NCI-H146 (cell line): ENCODE data around the gene ANKRD11.
"Not testable (repeated sequence)": the region's sequence is repeated elsewhere in the genome, so short reads cannot be mapped to it uniquely, and the experiment has no call there.

Experiments used
- DNase-seq: peaks from one replicate; lab custom pipeline; 2025; lab: John Stamatoyannopoulos, UW

The ANKRD11 gene

DNA sequence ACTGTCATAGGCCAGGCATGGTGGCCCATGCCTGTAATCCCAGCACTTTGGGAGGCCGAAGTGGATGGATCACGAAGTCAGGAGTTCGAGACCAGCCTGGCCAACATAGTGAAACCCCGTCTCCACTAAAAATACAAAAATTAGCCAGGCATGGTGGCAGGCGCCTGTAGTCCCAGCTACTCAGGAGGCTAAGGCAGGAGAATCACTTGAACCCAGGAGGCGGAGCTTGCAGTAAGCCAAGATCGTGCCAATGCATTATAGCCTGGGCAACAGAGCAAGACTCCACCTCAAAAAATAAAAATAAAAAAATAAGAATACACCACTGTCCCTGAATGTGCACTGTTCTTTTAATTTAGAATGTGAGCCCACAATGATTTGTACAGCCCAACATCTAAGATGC lies 61.8 kb downstream of the ANKRD11 start:
- not testable (repeated sequence) for DNase-seq

DNA sequence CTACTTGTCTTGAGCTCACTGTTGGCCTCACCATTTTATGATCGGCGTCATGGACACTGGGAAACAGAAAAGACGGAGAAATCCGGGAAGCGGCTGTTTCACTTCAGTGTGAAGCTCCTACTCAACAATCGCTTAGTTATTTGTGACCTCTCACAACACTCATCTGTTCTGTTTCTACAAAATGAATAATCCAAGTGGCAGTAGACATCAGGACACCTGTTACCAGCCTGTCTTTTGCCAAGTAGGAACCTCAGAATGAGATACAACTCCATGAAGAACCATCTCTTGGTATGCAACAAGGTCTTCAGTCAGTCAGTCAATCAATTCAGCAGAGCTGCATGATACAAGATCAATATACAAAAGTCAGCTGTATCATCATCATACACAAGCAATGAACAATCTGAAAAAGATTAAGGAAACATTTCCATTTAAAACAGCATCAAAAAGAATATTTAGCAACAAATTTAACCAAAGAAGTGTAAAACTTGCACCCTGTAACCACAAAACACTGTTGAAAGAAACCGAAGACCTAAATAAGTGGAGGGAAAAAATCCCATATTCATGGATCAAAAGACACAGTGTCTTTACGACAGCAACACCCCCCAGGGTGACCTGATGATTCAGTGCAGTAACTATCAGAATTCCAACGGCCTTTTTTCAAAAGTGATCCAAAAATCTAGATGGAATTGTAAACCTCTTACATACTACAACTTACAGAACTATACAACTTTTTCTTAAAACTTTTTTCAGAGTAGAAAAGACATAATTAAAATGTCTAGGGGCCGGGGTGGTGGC lies 63.4 kb downstream of the ANKRD11 start:
- DNase-seq = no peak

DNA sequence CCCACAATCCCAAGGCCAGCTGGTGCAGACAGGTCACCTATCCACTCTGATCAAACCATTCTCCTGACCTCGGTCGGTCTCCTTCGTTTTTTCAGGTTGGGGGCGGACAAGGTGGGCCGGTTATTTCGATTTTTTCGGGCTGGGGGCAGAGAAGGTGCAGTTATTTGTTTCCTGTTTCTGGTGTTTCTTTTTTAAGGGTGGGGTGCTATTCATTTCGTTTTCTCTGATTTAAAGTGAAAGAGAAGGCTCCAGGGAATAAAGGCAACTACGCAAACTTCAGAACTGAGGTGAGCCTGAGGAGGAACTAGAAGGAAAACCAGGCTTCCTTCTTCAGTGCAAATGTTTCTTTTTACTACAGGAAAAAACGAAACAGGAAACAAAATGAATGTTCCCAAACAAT lies 64.8 kb downstream of the ANKRD11 start:
- no peak for DNase-seq

DNA sequence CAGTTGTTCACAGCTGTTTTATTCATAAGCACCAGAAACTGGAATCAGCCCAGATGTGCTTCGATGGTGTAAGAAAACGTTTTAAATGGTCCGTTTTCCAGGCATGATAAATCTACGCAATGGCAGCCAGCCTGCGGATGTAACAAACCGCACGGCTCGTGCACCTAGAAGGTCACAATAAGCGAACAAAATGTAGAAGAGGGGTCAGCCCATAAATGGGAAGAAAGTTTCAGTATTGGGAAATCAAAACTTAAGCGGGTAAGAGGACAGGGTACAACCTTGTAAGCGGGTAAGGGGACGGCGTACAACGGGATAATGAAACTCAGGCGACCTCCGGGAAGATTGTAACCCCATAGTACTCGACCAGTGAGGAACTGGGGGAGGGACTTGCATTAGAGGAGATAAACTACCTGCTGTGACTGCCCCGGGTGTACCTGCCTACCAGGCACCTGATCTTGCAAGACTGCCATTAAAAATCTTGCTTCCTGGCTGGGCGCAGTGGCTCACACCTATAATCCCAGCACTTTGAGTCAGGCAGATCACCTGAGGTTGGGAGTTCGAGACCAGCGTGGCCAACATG lies 66.6 kb downstream of the ANKRD11 start:
- DNase-seq = no peak

DNA sequence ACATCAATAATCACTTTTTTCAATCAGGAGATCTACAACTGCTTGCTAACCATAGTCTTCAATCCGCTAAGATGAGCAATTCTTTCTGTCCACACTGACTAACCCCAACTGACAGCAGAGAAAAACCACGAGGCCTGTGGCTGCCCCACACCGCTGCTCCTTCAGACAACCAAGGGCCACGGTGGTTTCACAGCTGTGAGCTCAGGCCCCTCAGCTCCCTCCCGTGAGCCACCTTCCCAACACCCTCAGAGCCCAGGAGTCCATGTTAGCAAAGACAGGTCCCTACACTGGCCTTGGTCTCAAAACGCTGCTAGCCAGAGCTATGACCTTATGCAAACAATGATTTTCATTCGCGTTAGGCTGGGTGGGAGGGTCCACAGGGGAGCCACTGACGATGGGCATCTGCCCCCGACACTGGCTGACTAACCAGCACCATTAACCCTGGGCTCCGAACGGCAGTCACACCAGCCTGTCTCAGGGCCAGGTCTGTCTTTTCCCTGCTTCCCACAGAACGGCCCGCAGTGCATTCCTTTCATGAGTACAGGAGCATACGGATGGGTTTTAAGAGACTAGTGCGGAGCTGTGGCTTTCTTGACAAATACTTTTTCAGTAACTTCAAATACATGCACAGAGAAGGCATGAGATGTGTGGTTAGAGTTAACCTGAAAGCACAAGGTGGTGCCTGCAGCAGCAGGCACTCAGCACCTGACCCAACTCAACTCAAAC lies 67.3 kb downstream of the ANKRD11 start:
- no peak for DNase-seq

DNA sequence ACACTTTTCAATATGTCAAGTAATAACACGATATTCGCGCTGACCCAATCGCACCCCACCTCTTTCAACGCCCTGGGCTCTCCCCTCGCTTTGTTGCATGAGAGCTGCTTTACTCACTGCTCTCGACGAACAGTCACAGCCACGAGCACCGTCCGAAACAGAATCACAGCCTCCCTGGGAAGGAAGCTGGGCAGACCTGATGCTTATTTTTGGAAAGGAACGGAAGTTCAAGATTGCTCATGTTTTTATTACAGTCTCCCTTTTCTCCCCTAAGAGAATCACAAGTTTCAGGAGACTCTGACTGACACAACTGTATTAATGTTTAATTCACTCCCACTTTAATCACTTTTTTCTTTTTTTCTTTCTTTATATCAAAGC lies 67.8 kb downstream of the ANKRD11 start:
- DNase-seq = no peak

DNA sequence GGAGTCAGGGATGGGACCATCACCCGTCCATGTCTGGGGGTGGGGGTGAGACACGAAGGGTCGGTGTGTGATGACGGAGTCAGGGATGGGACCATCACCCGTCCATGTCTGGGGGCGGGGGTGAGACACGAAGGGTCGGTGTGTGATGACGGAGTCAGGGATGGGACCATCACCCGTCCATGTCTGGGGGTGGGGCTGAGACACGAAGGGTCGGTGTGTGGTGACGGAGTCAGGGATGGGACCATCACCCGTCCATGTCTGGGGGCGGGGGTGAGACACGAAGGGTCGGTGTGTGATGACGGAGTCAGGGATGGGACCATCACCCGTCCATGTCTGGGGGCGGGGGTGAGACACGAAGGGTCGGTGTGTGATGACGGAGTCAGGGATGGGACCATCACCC lies 69.1 kb downstream of the ANKRD11 start:
- DNase-seq = not testable (repeated sequence)

DNA sequence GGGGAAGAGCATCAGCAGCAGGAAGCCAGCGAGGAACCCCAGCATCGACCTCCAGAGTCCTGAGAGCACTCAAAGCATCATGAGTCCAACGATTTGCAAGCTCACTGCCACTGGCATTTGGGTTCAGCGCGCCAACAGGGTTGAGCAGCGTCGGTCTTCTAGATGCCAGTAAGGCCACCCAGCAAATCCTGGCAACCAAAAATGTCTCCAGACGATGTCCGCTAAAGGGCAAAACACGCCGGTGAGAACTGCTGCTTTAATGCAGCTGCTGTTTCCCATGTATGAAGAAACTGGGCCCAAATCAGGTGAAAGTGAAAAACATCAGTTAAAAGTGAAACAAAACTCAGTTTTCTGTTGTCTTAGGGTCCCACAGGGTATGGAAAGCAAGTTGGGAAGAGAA lies 70.2 kb downstream of the ANKRD11 start:
- DNase-seq = no peak

DNA sequence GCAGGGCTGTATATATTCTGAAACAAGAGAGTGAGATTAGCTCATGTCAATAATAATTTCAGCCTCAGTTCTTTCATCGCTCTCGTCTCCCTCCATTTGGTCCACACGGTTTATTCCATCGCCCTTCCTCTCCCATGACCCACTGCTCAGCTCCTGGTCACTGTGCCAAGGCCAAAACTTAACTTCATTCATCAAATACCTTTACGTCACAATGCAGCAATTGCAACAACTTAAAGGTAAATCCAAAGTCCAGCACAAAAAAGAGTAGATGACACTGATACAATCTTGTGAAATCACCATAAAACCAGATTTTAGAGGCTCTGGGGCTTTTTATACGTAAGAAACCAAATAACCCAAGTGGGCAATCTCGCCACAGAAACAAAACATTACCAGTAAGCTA lies 72.0 kb downstream of the ANKRD11 start:
- no peak for DNase-seq

DNA sequence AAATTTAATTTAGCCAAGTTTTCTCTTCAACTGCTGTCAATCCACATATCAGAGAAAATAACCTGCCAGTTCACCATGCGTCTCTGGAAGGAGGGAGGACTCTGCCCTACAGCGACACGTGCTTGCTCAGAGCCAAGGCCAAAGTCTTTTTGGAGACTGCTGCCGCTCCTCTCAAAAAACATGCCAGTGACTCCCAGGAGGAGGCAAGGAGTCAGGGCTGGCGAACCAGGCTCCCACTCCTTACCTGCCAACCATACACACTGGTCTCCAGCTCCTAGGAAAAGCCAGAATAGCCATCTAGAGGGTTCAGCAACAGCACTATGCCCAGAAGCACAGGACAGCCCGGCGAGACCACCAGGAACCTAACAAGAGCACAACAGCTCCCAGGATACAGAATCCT lies 73.0 kb downstream of the ANKRD11 start:
- no peak for DNase-seq

DNA sequence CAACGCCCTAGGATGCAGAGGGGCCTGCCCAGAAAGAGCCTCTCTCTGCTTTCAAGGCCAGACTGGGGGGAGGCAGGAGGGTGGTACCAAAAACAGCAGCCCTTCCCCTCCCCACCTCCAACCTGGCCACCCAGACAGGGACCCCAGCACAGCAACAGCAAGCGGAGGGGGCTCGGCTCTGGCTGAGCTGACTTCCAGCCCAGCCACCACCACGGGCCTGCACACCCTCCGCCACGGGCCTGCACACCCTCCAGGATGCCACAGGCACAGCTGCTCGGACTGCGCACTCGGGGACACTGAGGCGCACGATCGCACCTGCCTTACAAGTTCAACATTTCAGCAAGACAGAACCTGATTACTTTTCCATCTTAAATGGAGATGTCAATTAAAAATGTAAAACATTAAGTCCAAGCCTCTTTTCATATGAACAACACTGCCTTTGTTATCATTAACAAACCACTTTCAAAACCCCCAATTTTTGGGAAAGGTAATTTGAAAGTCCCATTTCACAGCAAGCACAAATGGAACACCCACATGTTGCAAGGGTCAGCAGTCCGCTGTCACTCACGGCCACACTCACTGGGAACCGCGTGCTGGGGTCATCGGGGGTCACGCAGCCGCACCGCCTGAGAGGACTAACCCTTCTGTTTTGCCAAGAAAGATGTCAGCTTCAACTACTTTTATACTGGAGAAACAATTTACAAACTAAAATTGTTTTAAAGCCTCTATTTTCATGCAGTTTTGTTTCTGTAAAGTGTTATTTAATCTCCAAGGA lies 76.4 kb downstream of the ANKRD11 start:
- DNase-seq = no peak

DNA sequence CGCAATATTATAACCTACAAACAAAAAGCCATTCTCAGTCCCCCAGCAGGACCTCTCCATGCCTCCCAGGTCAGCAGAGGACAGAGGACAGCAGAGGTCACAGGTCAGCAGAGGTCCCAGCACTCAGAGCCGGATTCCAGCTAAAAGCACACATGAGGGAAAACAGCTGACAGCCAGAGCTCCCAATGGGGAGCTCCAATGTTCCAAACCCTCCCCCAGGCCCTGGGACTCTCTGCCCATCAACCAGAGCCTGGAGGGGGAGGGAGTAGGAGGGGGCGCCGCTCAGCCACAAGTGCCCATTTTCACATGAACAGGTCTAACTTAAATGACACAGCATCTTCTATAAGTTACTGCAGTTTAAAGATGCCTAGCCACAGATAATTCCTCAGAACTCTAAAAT lies 77.5 kb downstream of the ANKRD11 start:
- DNase-seq = no peak

DNA sequence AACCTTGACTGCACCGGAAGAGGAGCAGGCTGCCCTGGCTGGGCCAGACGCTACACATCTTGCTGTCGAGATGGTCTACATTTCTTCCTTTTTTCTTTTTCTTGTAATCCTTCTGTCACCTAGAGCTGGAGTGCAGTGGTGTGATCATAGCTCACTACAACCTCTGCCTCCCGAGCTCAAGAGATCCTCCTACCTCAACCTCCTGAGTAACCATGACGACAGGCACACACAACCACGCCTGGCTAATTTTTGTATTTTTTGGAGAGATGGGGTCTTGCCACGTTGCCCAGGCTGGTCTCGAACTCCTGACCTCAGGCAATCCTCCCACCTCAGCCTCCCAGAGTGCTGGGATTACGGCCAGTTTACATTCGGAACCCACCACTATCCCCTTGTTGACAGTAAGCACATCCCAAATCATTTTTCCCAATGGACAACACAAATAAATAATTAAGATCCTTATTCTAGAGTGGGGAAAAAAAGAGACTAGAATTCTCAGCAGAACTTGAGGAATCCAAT lies 79.0 kb downstream of the ANKRD11 start:
- no peak for DNase-seq

DNA sequence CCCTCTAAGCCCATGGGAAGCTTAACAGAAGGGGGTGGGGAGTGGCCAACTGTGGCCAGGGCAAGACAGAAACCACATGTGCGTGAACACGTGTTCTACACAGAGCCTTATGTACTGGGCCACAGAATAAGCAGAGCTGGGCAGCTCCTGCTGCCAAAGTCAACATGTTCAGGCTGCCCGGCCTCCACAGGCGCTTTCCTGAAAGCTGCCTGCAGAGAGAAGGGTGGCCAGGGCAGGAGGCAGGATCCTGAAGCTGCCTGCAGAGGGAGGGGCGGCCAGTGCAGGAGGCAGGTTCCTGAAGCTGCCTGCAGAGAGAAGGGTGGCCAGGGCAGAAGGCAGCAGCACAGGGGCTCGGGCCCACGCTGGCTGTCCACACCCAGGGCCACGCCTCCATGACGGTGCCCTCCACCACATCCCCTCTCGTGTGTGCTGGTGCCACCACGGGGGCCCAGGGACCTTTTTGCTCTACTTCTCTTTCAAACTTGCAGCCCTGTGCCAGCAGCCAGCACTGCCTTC lies 79.5 kb downstream of the ANKRD11 start:
- DNase-seq = peak; percentile 82

DNA sequence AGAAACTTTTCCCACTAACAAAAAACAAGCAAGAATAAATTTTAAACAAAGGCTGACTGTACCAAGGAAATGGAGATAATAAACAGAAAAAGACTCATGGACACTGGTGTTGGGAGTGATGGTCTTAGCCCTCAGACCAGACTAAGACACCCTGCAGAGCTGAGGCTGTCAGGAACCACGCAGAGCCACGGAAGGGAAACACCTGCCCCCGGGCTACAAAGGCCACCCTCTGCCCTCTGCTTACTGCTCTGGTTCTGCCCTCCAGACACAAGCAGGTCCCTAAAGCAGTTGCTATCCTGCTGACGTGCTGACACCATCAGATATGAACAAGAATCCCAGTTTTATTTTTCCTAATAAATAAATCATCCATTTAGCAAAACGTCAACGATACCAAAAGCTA lies 80.0 kb downstream of the ANKRD11 start:
- peak; percentile 51 for DNase-seq

DNA sequence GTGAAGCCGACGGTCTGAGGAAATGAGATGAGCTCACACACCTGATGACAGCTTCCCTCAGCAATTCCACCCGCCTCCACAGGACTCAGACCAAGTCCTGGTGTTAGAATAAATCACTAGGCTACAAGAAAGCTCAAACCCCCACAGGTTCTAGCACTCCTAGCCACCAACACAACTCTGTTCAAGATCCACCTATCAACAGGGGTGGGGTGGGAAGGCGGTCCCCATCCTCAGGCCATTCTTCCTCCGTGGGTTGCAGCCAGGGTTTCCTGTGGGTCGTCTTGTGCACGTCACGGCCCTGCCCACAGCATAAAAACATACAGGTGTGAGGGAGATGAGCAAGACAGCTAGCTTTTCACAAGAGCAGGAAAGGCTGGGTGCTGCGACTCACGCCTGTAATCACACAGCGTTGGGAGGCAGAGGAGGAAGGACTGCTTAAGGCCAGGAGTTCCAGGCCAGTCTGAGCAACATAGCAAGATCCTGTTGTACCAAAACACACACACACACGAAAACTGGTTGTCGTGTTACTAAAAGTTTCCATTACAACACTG lies 81.1 kb downstream of the ANKRD11 start:
- DNase-seq = no peak

DNA sequence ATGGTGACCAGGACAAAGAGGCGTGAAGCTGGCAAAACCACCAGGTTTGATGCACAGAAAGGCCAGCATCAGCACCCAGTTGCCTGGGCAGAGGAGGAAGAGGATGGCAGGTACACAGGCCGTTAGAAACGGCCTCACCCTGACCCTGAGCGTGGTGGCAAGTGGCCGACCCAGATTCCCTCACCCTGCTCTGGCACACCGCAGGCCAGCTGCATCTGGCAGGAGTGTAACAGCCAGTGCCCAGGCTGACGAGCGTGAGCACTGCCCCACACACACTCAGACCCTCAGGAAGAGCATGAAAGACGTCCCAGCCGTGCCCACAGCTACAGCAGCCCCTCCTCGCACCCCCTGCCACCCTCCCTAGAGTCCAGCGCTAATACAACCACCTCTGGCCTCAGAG lies 82.0 kb downstream of the ANKRD11 start:
- no peak for DNase-seq

DNA sequence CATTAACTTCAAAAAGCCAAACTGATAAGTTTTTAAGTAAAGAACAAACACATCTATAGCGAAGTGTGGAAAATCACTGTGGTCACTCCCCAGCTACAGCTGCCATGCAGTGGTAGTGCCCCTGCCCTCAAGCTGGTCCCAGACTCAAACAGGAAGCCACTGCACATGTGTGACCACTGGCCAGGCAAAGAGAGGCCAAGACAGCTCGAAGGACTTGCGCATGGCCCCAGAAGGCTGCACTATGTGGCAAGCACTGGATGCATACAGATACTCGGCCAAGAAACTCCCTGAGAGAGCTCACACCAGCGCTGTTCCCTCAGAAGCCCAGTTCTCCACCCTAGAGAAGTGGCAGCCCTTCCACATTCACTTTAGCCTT lies 82.4 kb downstream of the ANKRD11 start:
- no peak for DNase-seq

DNA sequence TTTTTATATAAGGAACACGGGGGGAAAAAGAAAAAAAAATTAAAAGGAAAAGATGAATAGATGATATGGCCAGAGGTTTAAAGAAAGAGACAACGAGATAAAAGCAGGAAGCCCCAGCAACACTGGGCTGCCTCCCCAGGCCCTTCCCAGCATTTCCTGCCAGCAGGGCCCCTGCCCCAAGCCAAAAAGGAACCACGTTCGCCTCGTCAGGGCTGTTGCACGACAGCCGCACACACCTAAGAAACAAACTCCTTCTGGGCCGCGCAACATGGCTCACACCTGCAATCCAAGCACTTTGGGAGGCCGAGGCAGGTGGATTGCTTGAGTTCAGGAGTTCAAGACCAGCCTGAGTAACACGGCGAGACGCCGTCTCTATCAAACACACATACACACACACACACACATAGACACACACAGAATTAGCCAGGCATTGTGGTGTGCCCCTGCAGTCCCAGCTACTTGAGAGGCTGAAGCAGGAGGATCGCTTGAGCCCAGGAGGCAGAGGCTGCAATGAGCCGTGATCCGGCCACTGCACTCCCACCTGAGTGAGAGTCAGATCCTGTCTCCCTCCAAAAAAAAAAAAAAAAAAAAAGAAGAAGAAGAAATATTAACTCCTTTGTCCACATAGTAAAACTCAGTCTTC lies 83.0 kb downstream of the ANKRD11 start:
- no peak for DNase-seq

DNA sequence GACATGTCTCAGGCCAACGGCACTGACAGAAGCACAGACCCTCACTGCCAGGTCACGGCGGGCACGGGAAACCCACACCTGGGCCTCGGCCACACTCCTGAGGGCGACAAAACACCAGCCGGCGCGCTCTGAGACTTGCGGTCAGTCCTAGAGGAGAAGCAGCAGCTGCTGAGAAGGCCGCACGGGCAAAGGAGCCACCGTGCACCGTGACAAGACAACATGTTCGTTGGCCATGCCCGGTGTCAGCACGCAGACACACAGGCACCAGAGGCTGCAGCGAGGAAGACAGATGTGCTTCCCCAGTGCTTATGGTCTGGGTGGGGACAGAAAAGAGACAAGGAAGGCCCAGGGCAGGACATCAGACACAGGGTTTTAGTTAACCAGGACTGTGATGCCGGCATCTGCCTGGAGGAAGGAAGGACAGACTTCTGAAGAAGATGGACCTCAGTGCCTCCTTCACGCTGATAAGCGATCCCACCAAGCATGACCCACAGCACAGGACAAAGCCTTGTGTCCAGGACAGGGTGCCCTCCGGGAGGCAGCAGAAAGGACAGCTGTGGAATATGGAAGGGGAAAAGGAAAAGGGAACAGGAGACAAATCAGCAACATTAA lies 84.0 kb downstream of the ANKRD11 start:
- no peak for DNase-seq

DNA sequence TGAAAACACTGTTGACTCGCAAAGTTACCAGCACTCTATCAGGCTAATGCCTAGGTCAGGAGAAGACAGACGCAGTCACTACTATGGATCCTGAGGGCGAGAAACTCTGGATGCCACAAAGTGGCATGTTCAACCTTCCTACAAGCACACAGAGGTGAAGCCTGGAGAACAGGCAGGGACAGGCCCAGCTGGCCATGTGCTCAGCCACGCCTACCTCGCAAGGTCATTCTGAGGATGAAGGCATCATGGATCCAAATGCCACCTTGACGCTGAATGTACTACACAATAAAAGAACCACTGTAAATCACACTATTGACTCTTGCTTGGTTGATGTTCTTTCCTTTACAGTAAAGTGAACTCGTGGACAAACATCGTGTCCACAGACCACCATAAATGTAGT lies 85.8 kb downstream of the ANKRD11 start:
- DNase-seq = no peak
